Stomach (tissue), 9 donors: ENCODE results near the gene RGL2. TPM values are rescaled to one million over a fixed set of nuclear protein-coding genes. Genes with fewer than 3 reads are reported as not detected.

Experiments
- DNase-seq, 2 donors: peaks; one replicate each; pipeline versions ENCODE4 v3.0.0 to v3.0.0-alpha.2; 2013 to 2019
- H3K27ac ChIP-seq, 5 donors: fragments of 200-600 bp in 4 of 5; sonication (generic) in 4 of 5; one replicate each; pipeline ENCODE4 v1.5.1; 2013 to 2019; ENCODE audit warnings: mild to moderate bottlenecking in 1 of 5, moderate library complexity in 1 of 5
- H3K27me3 ChIP-seq, 3 donors: fragments of 200-600 bp; sonication (generic); one replicate each; pipeline ENCODE4 v1.5.1; 2017 to 2019; ENCODE audit warnings: mixed run types in 1 of 3
- H3K36me3 ChIP-seq, 4 donors: fragments of 200-600 bp; sonication (generic); 1 replicate in 3 of 4; 2 replicates in 1 of 4; pipeline ENCODE4 v1.5.1; 2016 to 2019
- H3K4me1 ChIP-seq, 4 donors: fragments of 200-600 bp; sonication (generic); one replicate each; pipeline ENCODE4 v1.5.1; 2016 to 2019
- H3K4me3 ChIP-seq, 4 donors: fragments of 200-600 bp; sonication (generic) in 3 of 4; one replicate each; pipeline ENCODE4 v1.5.1; 2016 to 2019; ENCODE audit warnings: mild to moderate bottlenecking in 1 of 4
- H3K9me3 ChIP-seq, 4 donors: fragments of 200-600 bp; sonication (generic); one replicate each; pipeline ENCODE4 v1.5.1; 2016 to 2019
- CTCF ChIP-seq, 7 experiments: fragments of 450-650 bp in 4 of 7; fragments of 200-600 bp in 3 of 7; sonication (generic) in 3 of 7; IDR thresholded peaks; one replicate each; pipeline ENCODE4 v1.5.1; 2016 to 2019; ENCODE audit warnings: antibody characterized with exemption in 7 of 7, control low read depth in 2 of 7, mild to moderate bottlenecking in 1 of 7
- EP300 ChIP-seq: sonication (generic); formaldehyde crosslinking; IDR thresholded peaks from one replicate; pipeline ENCODE4 v1.6.1; 2017; ENCODE audit warnings: antibody characterized with exemption
- POLR2A ChIP-seq, 4 donors: fragments of 450-650 bp; IDR thresholded peaks; one replicate each; pipeline ENCODE4 v1.6.1; 2016; ENCODE audit warnings: antibody characterized with exemption in 4 of 4, control low read depth in 2 of 4, mild to moderate bottlenecking in 1 of 4, moderate library complexity in 1 of 4
- POLR2AphosphoS5 ChIP-seq, 3 donors: sonication (generic); formaldehyde crosslinking; IDR thresholded peaks; one replicate each; pipeline ENCODE4 v1.6.1; 2016; ENCODE audit warnings: antibody characterized with exemption in 3 of 3
- WGBS, 5 donors: extraction: QIAGEN DNeasy Blood & Tissue Kit in 3 of 5; methylation state at CpG; one replicate each; pipeline versions ENCODE4 v1.1.5 to v1.1.7; 2013 to 2018; 5-methylcytosine and 5-hydroxymethylcytosine counted together
- intact Hi-C: fragments of 100-400 bp; cut with DNase I; formaldehyde crosslinking; loops from one replicate; pipeline ENCODE4 v1.15.1; 2023; ENCODE audit warnings: low total_unique reads
- polyA plus RNA-seq, 3 donors: library from polyadenylated mRNA; stranded (reverse); fragments of 200-250 nt; gene quantifications; one replicate each; pipeline ENCODE4 v1.2.3, GENCODE V29; 2013
- total RNA-seq, 5 donors: library from RNA; depleted of rRNA; stranded (reverse); fragments of >200 nt; gene quantifications; one replicate each; pipeline versions ENCODE4 v1.1.0 to v1.2.3, GENCODE V29; 2014 to 2016
- donor health status: healthy with polysubstance abuse.
- donor health status: Bipolar disorder and iron deficiency.
- donor health status: healthy.

RGL2 gene
- total and polyA plus RNA-seq, 8 donors: 10.4 to 112 (median 48.5) TPM

- H3K4me3 ChIP-seq: peak overlapping the region; percentile 77 to 93 (median 90)
- intact Hi-C loops: no loop called here
- 0 to 1% (median 0%) methylated on average over 45 to 54 of the region's 54 CpGs for WGBS, 5 donors
- peaks cover 23 to 56% (median 55%) of the 10 kb centered on the region in 4 donors for H3K36me3 ChIP-seq
- peak overlapping the region; percentile 92 to 99 (median 98) for H3K27ac ChIP-seq
- H3K4me1 ChIP-seq: peaks cover 22 to 64% (median 50%) of the 10 kb centered on the region in 4 donors
- peak; percentile 91 to 96 for DNase-seq
- H3K9me3 ChIP-seq: no peaks in the 10 kb centered on the region
- TF ChIP-seq POLR2A (IDR thresholded peaks at IDR 0.05) (peak in 2 of 4 donors; percentile 38 to 55), CTCF (IDR thresholded peaks at IDR 0.05) (peak in 5 of 7 experiments; percentile 55 to 76 (median 65)), POLR2AphosphoS5 (IDR thresholded peaks at IDR 0.05) (peak; percentile 77 to 94 (median 90)), EP300 (no peak)
- H3K27me3 ChIP-seq: no peaks in the 10 kb centered on the region
These were observed 649 bp upstream of the RGL2 start for GRCh38 chr6:33299237-33299944.

GRCh38 chr6:33297956-33298772 lies 578 bp downstream of the RGL2 start:
- intact Hi-C loops: no loop called here
- H3K27me3 ChIP-seq: no peaks in the 10 kb centered on the region
- H3K27ac ChIP-seq: peak overlapping the region; percentile 92 to 99 (median 98)
- H3K4me3 ChIP-seq: peak overlapping the region; percentile 77 to 93 (median 90)
- peaks cover 22 to 63% (median 50%) of the 10 kb centered on the region in 4 donors for H3K4me1 ChIP-seq
- H3K36me3 ChIP-seq: peaks cover 17 to 56% (median 55%) of the 10 kb centered on the region in 4 donors
- TF ChIP-seq POLR2AphosphoS5 (IDR thresholded peaks at IDR 0.05) (peak in 2 of 3 donors; percentile 53 to 54), CTCF (IDR thresholded peaks at IDR 0.05) (no peak)
- H3K9me3 ChIP-seq: no peaks in the 10 kb centered on the region
- 1% methylated on average over 28 to 42 of the region's 42 CpGs for WGBS, 5 donors
- peak; percentile 61 to 92 for DNase-seq

- TF ChIP-seq CTCF (IDR thresholded peaks at IDR 0.05): peak in 1 of 7 experiments; percentile 10
- no peak for TF ChIP-seq POLR2A (IDR thresholded peaks at IDR 0.05)
- no peaks in the 10 kb centered on the region for H3K9me3 ChIP-seq
- H3K27ac ChIP-seq: peak overlapping the region; percentile 92 to 99 (median 98)
- 3 to 11% (median 8%) methylated on average over 16 of the region's 16 CpGs for WGBS, 5 donors
- H3K4me1 ChIP-seq: peaks cover 22 to 63% (median 50%) of the 10 kb centered on the region in 4 donors
- H3K4me3 ChIP-seq: peak overlapping the region; percentile 77 to 93 (median 90)
- H3K36me3 ChIP-seq: peaks cover 19 to 56% (median 55%) of the 10 kb centered on the region in 4 donors
- DNase-seq: peak; percentile 81 to 87
- intact Hi-C loops: no loop called here
- no peaks in the 10 kb centered on the region for H3K27me3 ChIP-seq
These were observed 1.3 kb downstream of the RGL2 start for GRCh38 chr6:33297406-33297955.

DNA sequence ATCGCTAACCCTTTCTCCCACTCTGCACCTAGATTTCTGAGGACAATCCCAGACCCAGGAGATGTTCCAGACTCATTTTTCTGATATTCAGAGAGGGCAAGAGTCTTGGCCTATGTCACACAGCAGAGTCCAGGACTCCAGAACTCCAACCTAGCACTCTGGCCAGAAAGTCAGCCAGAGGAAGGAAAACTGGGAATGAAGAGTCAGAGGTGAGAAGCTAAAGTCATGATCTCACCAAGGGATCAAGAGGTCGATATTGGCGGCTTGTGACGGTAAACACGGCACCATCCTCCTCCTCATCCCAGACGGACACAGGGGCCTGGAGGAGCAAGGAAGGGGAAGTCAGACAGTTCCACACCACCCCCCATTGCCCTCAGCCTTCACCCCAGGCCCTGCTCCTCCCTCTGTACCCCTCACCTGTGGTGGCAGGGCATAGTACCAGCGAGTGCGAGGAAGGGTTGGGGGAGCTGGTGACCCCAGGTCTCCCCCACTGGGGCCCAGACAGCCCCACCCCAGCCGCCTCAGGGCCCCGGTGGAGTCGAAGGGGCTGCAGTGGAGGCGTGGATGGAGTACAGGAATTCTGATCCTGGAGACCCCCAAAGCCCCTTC lies 1.8 kb downstream of the RGL2 start:
- Histone ChIP-seq H3K9me3 (no peaks in the 10 kb centered on the region), H3K27me3 (no peaks in the 10 kb centered on the region), H3K4me3 (peak overlapping the region; percentile 77 to 93 (median 90)), H3K4me1 (peaks cover 22 to 60% (median 49%) of the 10 kb centered on the region in 4 donors), H3K36me3 (peaks cover 25 to 56% (median 55%) of the 10 kb centered on the region in 4 donors), H3K27ac (peak overlapping the region; percentile 92 to 99 (median 98))
- WGBS, 5 donors: 42 to 60% (median 53%) methylated on average over 5 to 12 of the region's 12 CpGs
- TF ChIP-seq EP300 (no peak), POLR2AphosphoS5 (IDR thresholded peaks at IDR 0.05) (no peak), CTCF (IDR thresholded peaks at IDR 0.05) (no peak), POLR2A (IDR thresholded peaks at IDR 0.05) (no peak)
- DNase-seq: no peak
- intact Hi-C loops: no loop called here
